Endodermal cell (in vitro differentiated cells): ENCODE data around the gene SLC13A1. TPM values are rescaled to one million over a fixed set of nuclear protein-coding genes. Genes with fewer than 3 reads are reported as not detected.

Experiments used
- DNase-seq: peaks from one replicate; pipeline ENCODE4 v3.0.0-alpha.2; 2017
- H3K27ac ChIP-seq: 2 replicates; pipeline ENCODE4 v1.5.1; 2013; ENCODE audit warnings: mild to moderate bottlenecking, low read depth, low read length, moderate library complexity
- H3K27me3 ChIP-seq: 2 replicates; pipeline ENCODE4 v1.6.1; 2013; ENCODE audit warnings: mild to moderate bottlenecking, low read length, moderate library complexity; ENCODE audit not compliant: insufficient read depth, control insufficient read depth, poor library complexity, severe bottlenecking
- H3K36me3 ChIP-seq: 2 replicates; pipeline ENCODE4 v1.7.0; 2013; ENCODE audit warnings: mild to moderate bottlenecking, low read length, moderate library complexity; ENCODE audit not compliant: control insufficient read depth, insufficient read depth
- H3K4me1 ChIP-seq: one replicate; pipeline ENCODE4 v1.7.0; 2013; ENCODE audit warnings: low read length; ENCODE audit not compliant: control insufficient read depth, insufficient read depth
- H3K4me3 ChIP-seq: 2 replicates; pipeline ENCODE4 v1.5.1; 2013; ENCODE audit warnings: mild to moderate bottlenecking, low read length, moderate library complexity
- H3K9ac ChIP-seq: 2 replicates; pipeline ENCODE4 v1.6.1; 2013; ENCODE audit warnings: mild to moderate bottlenecking, low read length, moderate library complexity; ENCODE audit not compliant: poor library complexity, severe bottlenecking; ENCODE audit errors: extremely low read depth
- H3K9me3 ChIP-seq: 2 replicates; pipeline ENCODE4 v1.6.1; 2013; ENCODE audit warnings: mild to moderate bottlenecking, low read length, moderate library complexity; ENCODE audit not compliant: control insufficient read depth
- H3K27ac Mint-ChIP-seq: 2 replicates; pipeline ENCODE4 v1.8.0; 2020; ENCODE audit warnings: mixed read lengths
- H3K27me3 Mint-ChIP-seq: 2 replicates; pipeline ENCODE4 v1.8.0; 2021; ENCODE audit warnings: mild to moderate bottlenecking, mixed read lengths; ENCODE audit not compliant: insufficient read depth
- H3K36me3 Mint-ChIP-seq: 2 replicates; pipeline ENCODE4 v1.8.0; 2020; ENCODE audit warnings: low read depth, mixed read lengths
- H3K4me1 Mint-ChIP-seq: 2 replicates; pipeline ENCODE4 v1.8.0; 2020; ENCODE audit warnings: mixed read lengths
- H3K4me3 Mint-ChIP-seq: 2 replicates; pipeline ENCODE4 v1.8.0; 2020; ENCODE audit warnings: mild to moderate bottlenecking, moderate library complexity, mixed read lengths
- H3K9me3 Mint-ChIP-seq: 2 replicates; pipeline ENCODE4 v1.8.0; 2020; ENCODE audit warnings: mild to moderate bottlenecking, mixed read lengths
- WGBS, 2 experiments: methylation state at CpG; one replicate each; pipeline versions ENCODE4 v1.1.5 to v1.1.7; 2013; ENCODE audit warnings: missing lambda C conversion rate in 2 of 2, mixed read lengths in 1 of 2; ENCODE audit not compliant: insufficient coverage in 1 of 2, insufficient read length in 1 of 2; 5-methylcytosine and 5-hydroxymethylcytosine counted together
- total RNA-seq, 2 donors: library from RNA; stranded (reverse); fragmentation: NEBNext Ultra II Directional in 1 of 2; extraction: Animal tissue kit (Norgen Biotek cat#: 25700) in 1 of 2; gene quantifications; 2 replicates in 1 of 2; 3 replicates in 1 of 2; pipeline ENCODE4 v1.2.1, GENCODE V29; 2021
- TF ChIP-seq, protein P1 (sequence below): fragments of 200-600 bp; sonication (generic); conservative IDR thresholded peaks from 2 replicates; pipeline ENCODE4 v1.5.0; 2021; ENCODE audit warnings: antibody characterized with exemption, mild to moderate bottlenecking

Gene SLC13A1
- total RNA-seq, 2 donors from 2014 or later = not detected

DNA sequence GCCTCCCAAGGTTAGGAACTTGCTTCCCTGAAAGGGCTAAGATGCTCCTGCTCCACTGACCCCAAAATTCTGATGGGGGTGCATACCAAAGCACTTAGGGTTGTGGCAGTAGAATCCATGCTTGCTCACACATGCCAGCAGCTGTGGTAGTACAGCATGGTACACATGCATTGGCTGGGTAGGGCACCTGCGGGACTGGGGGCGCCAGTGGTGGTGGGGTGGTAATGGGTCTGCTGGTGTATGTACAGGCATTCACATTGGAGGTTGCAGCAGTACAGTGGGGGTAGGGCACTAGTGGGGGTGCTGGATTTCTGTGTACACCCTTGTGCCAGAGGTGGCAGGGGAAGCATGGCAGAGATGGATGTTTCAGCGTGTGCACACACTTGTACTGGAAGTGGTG, 132.0 kb downstream of the SLC13A1 start:
- Histone ChIP-seq H3K27ac (no peak overlapping the region), H3K4me3 (no peak overlapping the region), H3K9me3 (no peaks in the 10 kb centered on the region), H3K4me1 (no peaks in the 10 kb centered on the region), H3K9ac (no peak overlapping the region), H3K27me3 (no peaks in the 10 kb centered on the region), H3K36me3 (no peaks in the 10 kb centered on the region)
- H3K4me3 Mint-ChIP-seq = no peak overlapping the region
- H3K27me3 Mint-ChIP-seq = no peaks in the 10 kb centered on the region
- no peaks in the 10 kb centered on the region for H3K36me3 Mint-ChIP-seq
- WGBS, 2 experiments = 96% methylated on average over 3 of the region's 3 CpGs; no CpG with 5 or more reads in 1 of the 2 experiments
- H3K9me3 Mint-ChIP-seq = no peaks in the 10 kb centered on the region
- TF ChIP-seq, protein P1, sequence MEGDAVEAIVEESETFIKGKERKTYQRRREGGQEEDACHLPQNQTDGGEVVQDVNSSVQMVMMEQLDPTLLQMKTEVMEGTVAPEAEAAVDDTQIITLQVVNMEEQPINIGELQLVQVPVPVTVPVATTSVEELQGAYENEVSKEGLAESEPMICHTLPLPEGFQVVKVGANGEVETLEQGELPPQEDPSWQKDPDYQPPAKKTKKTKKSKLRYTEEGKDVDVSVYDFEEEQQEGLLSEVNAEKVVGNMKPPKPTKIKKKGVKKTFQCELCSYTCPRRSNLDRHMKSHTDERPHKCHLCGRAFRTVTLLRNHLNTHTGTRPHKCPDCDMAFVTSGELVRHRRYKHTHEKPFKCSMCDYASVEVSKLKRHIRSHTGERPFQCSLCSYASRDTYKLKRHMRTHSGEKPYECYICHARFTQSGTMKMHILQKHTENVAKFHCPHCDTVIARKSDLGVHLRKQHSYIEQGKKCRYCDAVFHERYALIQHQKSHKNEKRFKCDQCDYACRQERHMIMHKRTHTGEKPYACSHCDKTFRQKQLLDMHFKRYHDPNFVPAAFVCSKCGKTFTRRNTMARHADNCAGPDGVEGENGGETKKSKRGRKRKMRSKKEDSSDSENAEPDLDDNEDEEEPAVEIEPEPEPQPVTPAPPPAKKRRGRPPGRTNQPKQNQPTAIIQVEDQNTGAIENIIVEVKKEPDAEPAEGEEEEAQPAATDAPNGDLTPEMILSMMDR = no peak
- H3K27ac Mint-ChIP-seq = no peak overlapping the region
- no peak for DNase-seq
- no peaks in the 10 kb centered on the region for H3K4me1 Mint-ChIP-seq

Other genes starting within 250 kb of the SLC13A1 start
- gene TAS2R16, start 204.3 kb downstream of the SLC13A1 start, total RNA-seq = not detected